HG03064 (cell line): ENCODE data around the gene AHSG.
"Not testable (repeated sequence)": the region's sequence is repeated elsewhere in the genome, so short reads cannot be mapped to it uniquely, and the experiment has no call there.

Experiments used
- ATAC-seq: cut with Tn5 transposase; IDR thresholded peaks from one replicate; pipeline ENCODE4 v1.9.1; 2021; ENCODE audit warnings: low read depth; ENCODE audit not compliant: unreplicated experiment

AHSG gene, protein sequence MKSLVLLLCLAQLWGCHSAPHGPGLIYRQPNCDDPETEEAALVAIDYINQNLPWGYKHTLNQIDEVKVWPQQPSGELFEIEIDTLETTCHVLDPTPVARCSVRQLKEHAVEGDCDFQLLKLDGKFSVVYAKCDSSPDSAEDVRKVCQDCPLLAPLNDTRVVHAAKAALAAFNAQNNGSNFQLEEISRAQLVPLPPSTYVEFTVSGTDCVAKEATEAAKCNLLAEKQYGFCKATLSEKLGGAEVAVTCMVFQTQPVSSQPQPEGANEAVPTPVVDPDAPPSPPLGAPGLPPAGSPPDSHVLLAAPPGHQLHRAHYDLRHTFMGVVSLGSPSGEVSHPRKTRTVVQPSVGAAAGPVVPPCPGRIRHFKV

DNA sequence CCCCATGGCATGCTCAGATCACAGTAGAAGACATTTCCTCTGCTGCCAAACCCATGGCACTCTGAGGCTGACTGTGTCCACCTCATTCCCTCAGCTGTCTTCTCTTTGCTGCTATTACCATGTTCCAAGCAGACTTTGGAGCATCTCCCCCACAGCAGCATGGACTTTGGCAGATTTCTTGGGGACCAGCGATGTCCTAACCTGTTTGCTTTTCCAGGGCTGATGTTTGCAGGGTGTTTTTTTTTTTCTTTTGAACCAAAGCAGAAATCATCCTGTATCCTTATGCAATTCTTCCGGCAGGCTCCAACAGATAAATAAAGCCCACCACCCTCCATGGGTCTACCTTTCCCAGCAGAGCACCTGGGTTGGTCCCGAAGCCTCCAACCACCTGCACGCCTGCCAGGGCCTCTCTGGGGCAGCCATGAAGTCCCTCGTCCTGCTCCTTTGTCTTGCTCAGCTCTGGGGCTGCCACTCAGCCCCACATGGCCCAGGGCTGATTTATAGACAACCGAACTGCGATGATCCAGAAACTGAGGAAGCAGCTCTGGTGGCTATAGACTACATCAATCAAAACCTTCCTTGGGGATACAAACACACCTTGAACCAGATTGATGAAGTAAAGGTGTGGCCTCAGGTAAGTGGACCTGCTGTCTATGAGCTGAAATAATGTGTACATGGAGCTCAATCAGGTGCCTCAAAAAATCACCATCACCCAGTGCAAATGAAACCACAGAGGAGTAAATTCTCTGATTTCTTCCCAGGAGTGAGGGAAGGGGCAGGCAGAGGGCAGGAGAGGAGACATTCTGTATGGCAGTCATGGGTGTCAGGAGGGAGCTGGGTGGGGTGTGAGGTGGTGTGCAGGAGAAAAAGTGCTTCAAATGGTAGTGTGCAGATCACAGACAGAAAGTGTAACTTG, at the start of gene AHSG:
TSS of gene AHSG (plus strand) at position 340 of the 916 bp plus-strand sequence. CDS start at position 422, 82 bp downstream.
- no peak for ATAC-seq

DNA sequence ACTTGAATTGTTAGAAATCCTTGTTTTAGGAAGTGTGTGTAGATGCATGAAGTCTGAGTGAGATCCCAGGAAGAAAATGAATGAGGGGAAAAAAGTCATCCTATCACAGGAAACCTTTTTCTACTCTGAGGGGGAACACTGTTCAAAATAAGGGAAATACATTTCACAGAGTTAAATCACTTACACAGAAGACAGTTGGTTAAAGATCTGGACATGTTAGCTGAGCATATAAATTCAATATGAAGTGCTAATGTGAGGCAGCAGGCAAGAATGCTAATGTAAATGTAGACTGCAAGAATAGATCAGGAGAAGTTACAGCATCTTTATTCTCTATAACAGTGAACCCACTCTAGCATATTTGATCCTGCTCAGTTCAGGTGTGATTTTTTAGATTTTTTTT, 48.3 kb upstream of the AHSG start:
- no peak for ATAC-seq

DNA sequence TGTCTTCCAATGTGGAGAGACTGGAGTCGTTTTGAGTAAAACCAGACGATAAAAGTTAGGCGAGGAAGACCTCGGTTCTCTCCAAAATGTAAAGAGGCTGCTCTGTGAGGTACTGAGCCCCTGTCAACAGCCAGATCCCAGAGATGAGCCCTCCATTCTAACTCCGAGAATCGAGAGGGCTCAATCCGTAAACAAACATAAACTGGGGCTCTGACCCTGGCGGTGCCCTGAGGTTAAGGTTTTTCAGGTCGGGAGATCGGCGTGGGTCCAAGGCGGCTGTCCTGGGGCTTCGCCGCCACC, 46.1 kb upstream of the AHSG start:
- ATAC-seq: no peak

DNA sequence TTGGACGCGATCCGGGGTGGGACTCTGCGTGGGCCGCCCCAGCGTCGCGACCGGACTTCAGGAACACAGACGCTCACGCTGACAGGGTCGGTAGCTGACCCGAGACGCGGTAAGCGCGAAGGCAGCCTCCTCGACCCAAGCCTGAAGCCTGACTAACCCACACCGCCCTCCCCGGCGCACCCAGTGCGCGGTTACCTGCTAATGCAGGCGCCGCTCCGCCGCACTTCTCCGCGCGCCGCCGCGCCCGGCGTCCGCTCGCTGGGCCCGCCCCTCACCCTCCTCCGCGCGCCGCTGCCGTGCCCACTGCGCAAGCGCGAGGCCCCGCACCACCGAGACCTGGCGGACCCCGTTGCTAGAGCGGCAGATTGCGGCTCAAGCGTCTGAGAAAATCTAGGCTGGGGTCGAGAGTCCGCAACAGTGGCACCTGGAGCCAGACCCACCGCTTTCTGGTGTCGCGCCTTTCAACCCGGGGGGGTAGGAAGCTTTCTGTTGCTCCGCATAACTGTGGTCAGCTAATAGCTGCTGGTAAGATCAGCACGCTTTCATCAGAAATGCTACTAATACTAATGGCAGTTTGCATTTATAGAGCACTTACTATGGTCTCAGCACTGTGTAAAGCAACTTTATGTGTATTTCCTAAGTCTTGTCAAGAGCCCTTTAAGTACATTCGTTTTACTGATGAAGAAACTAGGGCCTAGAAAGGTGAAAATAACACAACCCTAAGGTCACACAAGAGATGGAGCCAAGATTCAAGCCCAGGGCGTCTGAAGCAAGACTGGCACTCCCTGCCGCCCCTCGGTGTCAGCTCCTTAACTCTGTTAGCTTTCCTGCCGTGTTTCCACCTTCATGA, 45.6 kb upstream of the AHSG start, which contains the start of gene TBCCD1:
TSS of gene TBCCD1 (minus strand) at position 268 of the 850 bp plus-strand sequence. CDS start 3,010 bp downstream, outside the sequence.
- peak; percentile 39 for ATAC-seq

DNA sequence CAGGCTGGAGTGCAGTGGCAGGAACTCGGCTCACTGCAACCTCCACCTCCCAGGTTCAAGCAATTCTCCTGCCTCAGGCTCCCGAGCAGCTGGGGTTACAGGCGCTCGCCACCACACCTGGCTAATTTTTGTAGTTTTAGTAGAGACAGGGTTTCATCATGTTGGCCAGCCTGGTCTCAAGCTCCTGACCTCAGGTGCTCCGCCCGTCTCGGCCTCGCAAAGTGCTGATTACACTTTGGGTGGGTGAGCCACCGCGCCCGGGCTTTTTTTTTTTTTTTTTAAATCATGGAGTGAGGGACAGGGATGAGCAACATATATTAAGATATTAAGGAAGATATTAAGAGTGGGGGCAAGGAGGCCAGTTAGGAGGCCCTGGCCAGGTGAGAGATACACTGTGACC, 43.5 kb upstream of the AHSG start:
- not testable (repeated sequence) for ATAC-seq

DNA sequence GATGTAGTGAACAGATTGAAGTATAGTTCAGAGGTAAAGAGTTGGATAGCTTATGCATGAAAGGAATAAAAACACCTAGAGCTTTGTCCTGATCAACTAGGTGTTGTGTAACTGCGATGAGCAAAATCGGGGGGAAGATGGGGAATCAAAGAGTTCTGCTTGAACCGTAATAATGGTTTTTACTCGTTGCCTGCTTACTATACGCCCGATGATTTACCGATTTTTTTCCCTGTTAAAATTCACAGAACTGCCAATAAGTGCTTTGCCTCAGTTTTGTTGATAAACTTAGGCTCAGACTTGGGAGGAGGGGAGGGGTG, 43.1 kb upstream of the AHSG start:
- no peak for ATAC-seq

DNA sequence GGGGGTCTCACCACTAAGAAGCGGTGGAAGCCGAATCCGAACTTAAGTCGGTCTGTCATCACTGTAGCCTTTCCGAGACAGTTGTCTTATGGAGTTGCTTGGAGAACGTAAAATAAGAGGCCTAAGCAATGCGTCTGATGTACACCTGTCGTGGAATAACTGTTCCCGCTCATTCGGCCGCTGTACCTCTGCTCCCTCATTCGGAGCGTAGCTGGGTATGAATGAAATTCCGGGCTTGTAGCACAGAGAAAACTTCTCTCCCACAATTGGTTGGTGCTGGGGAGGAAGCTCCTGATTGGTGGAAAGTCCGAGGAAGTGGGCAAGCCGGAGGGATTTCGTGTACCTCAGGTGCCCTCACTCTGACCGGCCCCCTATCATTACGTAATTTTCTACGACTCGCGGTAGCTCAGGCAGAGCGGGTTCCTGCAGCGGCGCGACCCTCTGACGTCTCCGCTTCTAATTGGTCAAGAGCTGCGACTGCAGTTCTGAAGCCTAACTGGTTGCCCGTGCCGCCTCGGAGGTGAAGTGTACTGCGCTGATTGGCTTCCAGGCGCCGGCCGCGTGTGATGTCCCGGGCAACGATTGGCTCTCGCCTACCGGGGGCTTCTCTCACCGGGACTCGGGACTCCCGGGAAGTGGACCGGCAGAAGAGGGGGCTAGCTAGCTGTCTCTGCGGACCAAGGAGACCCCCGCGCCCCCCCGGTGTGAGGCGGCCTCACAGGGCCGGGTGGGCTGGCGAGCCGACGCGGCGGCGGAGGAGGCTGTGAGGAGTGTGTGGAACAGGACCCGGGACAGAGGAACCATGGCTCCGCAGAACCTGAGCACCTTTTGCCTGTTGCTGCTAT, 42.5 kb upstream of the AHSG start, which contains the start of gene DNAJB11:
TSS of gene DNAJB11 (plus strand) at position 625 of the 845 bp plus-strand sequence. CDS start at position 803, 178 bp downstream.
- peak; percentile 79 for ATAC-seq

DNA sequence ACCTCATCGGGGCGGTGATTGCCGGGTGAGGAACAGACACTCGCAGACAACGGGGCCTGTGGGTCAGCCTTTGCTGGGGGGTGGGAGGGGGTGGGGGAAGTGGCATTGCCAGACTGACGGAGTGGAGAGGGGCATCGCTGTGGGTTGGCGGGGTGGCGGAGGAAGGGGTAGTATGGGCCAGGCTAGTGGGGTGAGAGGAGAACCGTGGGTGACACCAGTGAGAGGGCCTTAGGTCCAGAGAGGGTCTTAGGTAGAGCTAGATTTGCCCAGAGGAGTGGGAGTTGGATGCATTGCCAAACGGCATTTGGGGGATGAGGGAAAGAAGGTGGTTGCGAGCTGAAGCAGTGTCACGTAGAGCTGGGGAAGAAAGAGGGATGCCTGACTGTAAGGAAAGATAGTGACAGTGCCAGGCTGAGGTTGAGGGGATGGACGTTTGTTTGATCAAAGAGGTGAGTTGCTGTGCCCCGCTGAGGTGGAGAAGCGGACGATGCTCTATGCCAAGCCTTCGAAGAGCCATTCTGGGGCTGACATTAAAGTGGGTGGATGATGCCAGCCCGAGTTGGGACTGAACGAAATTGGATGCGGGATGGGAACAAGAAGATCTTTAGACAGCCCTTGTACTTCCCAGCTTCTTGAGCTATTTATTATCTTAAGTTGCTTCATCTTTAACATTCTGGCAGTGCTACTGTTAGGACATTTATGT, 41.8 kb upstream of the AHSG start:
- no peak for ATAC-seq

DNA sequence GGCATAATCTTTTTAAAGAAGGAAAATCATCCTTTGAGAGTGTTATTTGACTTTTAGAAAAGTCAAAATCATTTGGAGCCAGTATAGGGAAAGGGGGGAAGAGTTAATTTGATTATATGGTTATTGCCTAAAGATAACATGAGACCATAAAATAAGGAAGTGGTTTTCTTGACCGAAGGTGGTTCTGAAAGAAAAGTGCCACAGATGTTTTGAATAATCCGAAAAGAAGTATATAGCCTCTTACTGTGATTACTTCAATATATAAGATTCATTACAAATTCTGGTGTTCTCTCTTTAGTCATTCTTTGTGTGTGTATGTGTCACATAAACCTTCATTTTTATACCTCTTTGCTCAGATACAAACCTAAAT, 41.2 kb upstream of the AHSG start:
- no peak for ATAC-seq

DNA sequence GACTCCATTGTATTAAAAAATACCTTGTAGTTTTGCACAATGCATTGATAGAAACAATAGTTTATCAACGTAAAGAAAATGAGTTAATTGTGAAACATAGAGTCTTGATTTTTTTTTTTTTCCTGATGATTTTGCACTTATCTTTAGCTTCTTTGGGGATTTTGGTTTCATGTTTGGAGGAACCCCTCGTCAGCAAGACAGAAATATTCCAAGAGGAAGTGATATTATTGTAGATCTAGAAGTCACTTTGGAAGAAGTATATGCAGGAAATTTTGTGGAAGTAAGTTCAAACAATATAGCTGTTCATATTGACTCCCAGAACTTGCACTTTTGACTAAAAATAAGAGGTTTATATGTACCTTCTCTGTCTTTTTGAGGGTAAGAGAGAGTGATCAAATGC, 35.3 kb upstream of the AHSG start:
- ATAC-seq: no peak

DNA sequence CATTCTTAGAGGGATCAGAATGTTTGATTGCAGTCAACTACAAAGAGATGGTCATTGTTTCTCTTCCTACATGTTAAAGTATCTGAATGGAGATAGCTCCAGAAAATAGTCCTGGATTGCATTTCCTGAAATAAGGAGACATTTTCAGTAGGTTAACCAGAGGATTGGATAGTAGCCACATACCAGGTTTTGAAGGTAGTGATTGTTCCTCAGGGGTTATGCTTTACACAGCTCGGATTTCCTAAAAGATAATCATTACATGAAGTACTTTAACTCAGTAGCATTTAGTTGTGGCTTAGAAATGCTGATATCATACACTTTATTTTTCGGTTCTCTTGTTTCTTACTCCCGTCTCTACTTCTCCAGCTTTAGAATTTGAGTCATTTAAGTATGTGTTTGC, 32.1 kb upstream of the AHSG start:
- no peak for ATAC-seq

DNA sequence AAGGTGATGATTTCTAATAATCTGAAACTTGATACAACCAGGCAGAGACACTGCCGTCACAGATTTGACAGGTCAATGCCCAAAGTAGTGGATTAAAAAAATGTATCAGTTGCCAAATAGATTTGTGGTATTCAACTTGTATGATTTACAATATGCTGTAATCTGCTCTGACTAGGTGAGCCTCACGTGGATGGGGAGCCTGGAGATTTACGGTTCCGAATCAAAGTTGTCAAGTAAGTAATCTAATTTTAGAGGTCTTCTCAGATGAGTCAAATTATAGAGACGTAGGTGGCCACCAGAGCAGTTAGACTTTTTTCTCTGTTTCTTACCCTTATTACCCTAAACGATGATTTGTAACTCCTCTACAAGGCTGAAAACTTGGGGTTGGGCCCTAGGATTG, 30.3 kb upstream of the AHSG start:
- ATAC-seq: no peak

DNA sequence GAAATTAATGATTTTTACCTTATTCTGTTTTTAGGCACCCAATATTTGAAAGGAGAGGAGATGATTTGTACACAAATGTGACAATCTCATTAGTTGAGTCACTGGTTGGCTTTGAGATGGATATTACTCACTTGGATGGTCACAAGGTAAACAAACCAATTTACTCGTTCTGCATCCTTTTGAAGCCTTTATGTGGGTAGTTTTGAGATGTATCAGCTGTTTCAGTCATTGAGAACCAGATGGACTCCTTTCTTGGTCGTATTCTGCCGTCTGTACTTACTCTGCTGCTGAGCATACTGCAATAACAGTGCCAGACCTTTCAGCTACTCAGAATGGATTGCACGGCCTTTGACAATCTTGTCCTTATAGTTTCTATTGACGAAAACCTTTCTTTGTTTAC, 29.0 kb upstream of the AHSG start:
- no peak for ATAC-seq

DNA sequence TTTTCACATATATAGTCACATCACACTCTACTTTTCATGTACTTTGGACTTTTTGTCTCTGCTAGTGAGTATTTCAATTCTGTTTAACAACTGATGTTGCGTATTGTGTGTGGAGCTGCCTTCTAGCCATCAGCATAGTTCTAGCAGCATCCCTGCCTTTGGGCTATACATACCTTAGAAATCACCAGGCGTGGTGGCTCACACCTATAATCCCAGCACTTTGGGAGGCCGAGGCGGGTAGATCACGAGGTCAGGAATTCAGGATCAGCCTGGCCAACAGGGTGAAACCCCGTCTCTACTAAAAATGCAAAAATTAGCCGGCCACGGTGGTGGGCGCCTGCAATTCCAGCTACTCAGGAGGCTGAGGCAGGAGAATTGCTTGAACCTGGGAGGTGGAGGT, 26.6 kb upstream of the AHSG start:
- ATAC-seq: not testable (repeated sequence)

DNA sequence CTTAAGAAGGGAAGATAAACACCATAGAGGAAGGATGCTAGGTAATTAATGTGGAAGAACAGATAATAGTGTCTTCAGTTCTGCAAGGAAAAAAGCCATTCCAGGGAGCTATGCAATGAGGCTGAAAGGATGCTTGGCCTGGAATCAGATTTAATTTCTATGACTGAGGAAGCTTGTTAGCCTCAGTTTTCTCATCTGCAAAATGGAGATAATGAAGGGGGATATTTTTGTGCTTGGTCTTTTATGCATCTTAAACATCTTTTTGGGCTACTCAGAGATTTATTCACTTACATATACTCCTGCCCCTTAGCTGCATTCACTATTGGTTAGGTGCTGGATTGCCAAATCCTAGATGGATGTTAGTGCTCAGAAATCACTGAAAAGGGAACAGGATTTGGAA, 25.7 kb upstream of the AHSG start:
- no peak for ATAC-seq

DNA sequence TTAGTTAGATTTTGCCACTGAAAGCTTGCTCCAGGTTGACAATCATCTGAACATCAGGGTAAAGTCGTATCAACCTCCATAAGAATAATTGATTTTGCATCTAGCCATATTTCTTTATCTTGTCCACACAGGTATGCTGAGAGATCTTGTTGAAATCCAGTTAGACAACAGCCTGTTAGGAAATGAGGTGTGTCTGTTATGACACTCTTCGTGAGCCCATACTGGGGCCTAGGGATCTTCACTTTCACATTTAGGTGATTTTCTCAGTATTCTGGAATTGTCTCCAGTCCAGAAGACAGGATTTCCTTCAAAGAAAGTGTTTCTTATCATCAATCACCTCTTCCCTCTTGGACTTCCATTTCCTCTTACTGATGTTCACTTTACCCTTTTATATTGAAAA, 24.2 kb upstream of the AHSG start:
- no peak for ATAC-seq

DNA sequence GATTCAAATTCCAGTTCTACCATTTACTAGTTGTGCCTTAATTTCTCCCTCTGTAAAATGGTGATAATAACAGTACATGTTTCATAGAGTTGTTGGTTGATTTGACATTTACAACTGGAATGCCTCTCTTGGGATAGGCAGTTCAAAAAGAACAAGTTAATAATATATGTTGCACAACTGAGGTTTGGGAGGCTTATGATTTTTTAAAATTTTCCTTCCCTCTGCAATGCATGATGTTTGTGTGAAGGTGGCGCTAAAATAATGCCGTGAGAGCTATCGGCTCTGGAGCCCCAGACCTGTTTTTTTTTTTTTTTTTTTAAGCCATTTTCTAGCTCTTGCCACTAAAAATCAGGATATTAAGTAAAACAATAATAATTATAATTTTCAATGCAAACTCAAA, 23.7 kb upstream of the AHSG start:
- ATAC-seq: no peak

DNA sequence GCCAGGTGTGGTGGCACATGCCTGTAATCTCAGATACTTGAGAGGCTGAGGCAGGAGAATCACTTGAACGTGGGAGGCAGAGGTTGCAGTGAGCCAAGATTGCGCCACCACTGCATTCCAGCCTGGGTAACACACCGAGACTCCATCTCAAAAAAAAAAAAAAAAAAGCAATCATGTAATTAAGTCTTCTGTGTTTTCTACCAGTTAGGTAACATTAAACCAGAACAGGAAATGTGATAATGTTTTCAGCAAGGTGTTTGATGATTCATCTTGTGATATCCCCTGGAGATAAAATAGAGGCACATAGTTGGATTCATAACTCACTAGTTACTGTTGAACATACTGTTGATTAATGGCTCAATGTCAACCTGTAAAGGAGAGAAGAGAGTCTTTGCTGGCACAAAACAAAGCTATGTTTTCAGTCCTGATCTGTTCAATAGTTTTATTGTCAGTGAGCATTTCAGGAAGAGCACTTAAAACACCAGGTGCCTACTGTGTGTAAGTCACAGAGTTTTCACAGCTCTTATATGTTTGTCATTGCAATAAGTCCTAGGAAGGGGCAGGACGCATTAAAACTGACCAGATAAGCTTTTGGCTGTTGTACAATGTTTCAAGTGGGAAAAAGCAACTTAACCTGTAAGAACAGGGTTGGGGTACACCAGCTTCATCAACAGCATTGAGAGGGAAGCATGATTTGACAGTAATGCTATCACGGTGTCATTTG, 22.8 kb upstream of the AHSG start:
- ATAC-seq: no peak
